SH-SY5Y (cell line): ENCODE results near the gene TMED6.

Experiments used
- GATA2 ChIP-seq: IDR thresholded peaks from 2 replicates; pipeline ENCODE4 v1.6.1; 2011; ENCODE audit warnings: mild to moderate bottlenecking, low read depth, low read length
- GATA3 ChIP-seq: IDR thresholded peaks from 2 replicates; pipeline ENCODE4 v1.6.1; 2011; ENCODE audit warnings: low read depth, mild to moderate bottlenecking, low read length, moderate library complexity

GRCh38 chr16:69382421-69382820, 30.8 kb upstream of the TMED6 start:
- TF ChIP-seq GATA3 (no peak), GATA2 (no peak)
